Stomach smooth muscle (tissue), 2 donors: ENCODE results near the gene GNAZ.

Experiments
- H3K27ac ChIP-seq: one replicate; pipeline ENCODE4 v1.7.0; 2013; ENCODE audit warnings: mild to moderate bottlenecking, low read length, inconsistent platforms
- H3K27me3 ChIP-seq, 2 donors: one replicate each; pipeline ENCODE4 v1.7.0; 2013; ENCODE audit warnings: low read length in 2 of 2; ENCODE audit not compliant: insufficient read depth in 2 of 2, control insufficient read depth in 1 of 2
- H3K36me3 ChIP-seq, 2 donors: one replicate each; pipeline ENCODE4 v1.7.0; 2013; ENCODE audit warnings: low read length in 2 of 2; ENCODE audit not compliant: control insufficient read depth in 2 of 2, insufficient read depth in 2 of 2
- H3K4me1 ChIP-seq: one replicate; pipeline ENCODE4 v1.7.0; 2013; ENCODE audit warnings: low read length; ENCODE audit not compliant: control insufficient read depth, insufficient read depth
- H3K4me3 ChIP-seq, 2 donors: one replicate each; pipeline ENCODE4 v1.7.0; 2013; ENCODE audit warnings: low read length in 2 of 2
- H3K9ac ChIP-seq, 2 donors: one replicate each; pipeline ENCODE4 v1.7.0; 2013; ENCODE audit warnings: low read length in 2 of 2, mild to moderate bottlenecking in 1 of 2
- H3K9me3 ChIP-seq, 2 donors: one replicate each; pipeline ENCODE4 v1.7.0; 2013; ENCODE audit warnings: low read length in 2 of 2; ENCODE audit not compliant: control insufficient read depth in 2 of 2
- donor health status: healthy.
- donor health status: Pancreatic carcinoma.

Gene GNAZ

DNA sequence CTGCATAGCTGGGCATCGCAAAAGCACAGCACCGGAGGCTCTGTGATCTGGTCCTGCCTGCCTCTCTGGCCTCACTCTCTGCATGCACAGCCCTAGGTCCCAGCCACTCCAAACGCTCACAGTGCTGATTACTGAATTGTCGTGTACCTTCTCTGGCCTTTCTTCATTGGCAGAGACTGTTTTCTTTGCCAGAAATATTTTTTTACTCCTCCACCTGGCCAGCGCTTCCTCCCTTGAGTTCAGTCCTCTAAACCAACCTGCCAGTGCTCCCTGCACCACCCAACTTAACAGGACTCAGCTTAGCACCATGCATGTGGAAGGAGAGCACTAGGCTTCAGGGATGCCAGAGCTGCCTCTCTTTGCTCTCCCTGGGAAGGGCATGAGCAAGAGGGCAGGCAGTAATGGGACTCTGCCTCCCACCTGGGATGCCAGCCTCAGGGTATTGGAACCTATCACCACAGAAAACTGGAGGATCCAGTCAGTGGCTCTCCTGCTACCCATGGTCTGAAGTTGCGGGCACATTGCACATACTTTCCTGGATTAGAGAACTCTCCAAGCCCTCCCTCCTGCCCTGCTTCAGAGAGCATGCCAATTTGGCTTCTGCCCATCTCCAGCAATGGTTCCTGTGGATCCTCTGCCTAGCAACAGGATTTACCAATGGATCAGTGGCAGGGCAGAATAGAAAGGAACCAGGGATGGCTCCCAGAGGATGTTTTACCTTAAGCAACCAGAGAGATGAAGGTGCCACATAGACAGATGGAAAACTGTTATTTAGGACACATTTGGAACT, 37.0 kb upstream of the GNAZ start:
- no peak overlapping the region for H3K4me3 ChIP-seq
- peaks cover 0 to 11% of the 10 kb centered on the region in 2 donors for H3K27me3 ChIP-seq
- no peak overlapping the region for H3K9ac ChIP-seq
- no peak overlapping the region for H3K27ac ChIP-seq
- H3K4me1 ChIP-seq = no peaks in the 10 kb centered on the region
- H3K9me3 ChIP-seq = no peaks in the 10 kb centered on the region
- no peaks in the 10 kb centered on the region for H3K36me3 ChIP-seq

GRCh38 chr22:23034621-23035556, 35.4 kb upstream of the GNAZ start:
- Histone ChIP-seq H3K27me3 (peaks cover 0 to 12% of the 10 kb centered on the region in 2 donors), H3K4me1 (no peaks in the 10 kb centered on the region), H3K36me3 (no peaks in the 10 kb centered on the region), H3K4me3 (no peak overlapping the region), H3K9me3 (no peaks in the 10 kb centered on the region), H3K9ac (no peak overlapping the region), H3K27ac (no peak overlapping the region)

DNA sequence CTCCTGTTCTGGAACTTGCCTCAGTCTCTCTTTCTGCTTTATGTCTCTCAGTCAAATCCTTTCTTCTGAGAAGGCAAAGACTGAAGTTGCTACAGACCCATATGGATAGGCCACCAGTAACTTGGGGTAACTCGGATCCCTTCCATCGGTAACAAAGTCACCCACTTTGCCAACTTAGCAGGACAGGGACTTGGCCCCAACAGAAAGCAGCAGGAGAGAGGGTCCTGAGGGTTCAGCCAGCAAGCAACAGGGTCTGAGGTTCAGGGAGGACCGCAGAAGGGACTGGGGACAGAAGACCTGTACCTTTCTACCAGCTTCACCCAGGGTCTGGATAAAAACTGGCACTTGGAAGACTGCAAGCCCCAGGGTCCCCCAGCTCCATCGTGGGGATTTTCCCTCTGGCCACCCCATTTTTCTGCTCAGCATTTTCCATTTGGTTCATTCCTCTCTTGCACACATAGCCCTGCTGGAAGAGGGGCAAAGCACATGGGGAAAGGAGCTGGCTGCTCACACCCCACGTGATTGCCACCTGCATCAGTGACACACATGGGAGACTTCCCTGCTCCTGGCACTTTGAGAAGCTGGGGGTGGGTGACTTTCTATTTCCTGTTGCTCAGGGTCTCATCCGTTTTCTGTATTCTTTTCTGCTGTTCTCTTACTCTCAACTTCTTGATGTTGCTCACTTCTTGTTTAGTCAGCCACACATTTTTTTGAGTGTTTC, 34.6 kb upstream of the GNAZ start:
- Histone ChIP-seq H3K4me3 (no peak overlapping the region), H3K9ac (no peak overlapping the region), H3K27ac (no peak overlapping the region), H3K9me3 (no peaks in the 10 kb centered on the region), H3K36me3 (no peaks in the 10 kb centered on the region), H3K4me1 (no peaks in the 10 kb centered on the region), H3K27me3 (peaks cover 0 to 12% of the 10 kb centered on the region in 2 donors)

GRCh38 chr22:23036684-23037428, 33.5 kb upstream of the GNAZ start:
- no peak overlapping the region for H3K9ac ChIP-seq
- H3K36me3 ChIP-seq = no peaks in the 10 kb centered on the region
- no peak overlapping the region for H3K27ac ChIP-seq
- no peak overlapping the region for H3K4me3 ChIP-seq
- no peaks in the 10 kb centered on the region for H3K4me1 ChIP-seq
- H3K9me3 ChIP-seq = no peaks in the 10 kb centered on the region
- H3K27me3 ChIP-seq = peaks cover 0 to 12% of the 10 kb centered on the region in 2 donors

DNA sequence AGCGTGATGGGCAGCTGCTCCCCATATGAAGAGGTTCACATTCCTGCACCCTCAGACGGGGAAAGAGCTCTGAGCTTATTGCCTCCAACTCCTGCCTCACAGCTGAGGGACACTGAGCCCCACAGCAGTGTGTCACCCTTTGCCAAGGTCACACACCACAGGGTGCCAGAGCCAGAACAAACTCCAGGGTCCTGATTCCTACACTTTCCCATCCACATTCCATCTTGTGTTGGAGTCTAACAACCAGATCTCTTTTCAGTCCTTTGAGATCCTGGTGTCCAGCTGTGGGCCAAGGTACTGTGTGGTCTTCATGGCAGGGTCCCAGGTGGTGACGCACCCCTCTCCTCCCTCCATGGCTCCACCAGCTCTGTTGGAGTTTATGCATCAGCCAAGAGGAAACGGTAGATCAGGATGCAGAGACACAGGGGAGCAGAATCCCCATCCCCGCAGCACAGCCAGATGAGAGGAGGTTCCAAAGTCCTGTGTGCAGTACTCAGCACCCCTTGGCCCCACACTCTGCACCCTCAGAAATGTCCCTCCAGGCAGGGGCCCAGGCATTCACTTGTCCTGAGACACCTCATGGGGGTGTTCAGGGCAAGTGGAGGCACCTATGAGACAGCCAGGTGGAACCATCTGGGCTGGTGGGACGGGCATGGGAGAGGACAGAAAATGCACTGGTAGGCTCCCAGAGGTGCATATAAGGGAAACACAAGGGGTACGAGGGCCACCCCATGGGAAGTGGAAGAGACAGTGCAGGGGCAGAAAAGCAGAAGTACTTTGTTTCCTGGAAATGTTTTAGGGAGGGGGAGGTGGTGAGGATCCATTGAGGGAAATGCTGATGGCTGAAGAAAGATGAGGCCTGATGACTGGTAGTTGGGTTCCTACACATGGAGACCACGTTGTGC, 32.6 kb upstream of the GNAZ start:
- Histone ChIP-seq H3K9me3 (no peaks in the 10 kb centered on the region), H3K27me3 (peaks cover 0 to 12% of the 10 kb centered on the region in 2 donors), H3K4me1 (no peaks in the 10 kb centered on the region), H3K4me3 (no peak overlapping the region), H3K27ac (no peak overlapping the region), H3K9ac (no peak overlapping the region), H3K36me3 (no peaks in the 10 kb centered on the region)

GRCh38 chr22:23038334-23038642, 32.0 kb upstream of the GNAZ start:
- Histone ChIP-seq H3K27ac (no peak overlapping the region), H3K9ac (no peak overlapping the region), H3K27me3 (peaks cover 0 to 12% of the 10 kb centered on the region in 2 donors), H3K9me3 (no peaks in the 10 kb centered on the region), H3K4me1 (no peaks in the 10 kb centered on the region), H3K4me3 (no peak overlapping the region), H3K36me3 (no peaks in the 10 kb centered on the region)

GRCh38 chr22:23038902-23039301, 31.4 kb upstream of the GNAZ start:
- no peak overlapping the region for H3K9ac ChIP-seq
- H3K4me3 ChIP-seq = no peak overlapping the region
- H3K36me3 ChIP-seq = no peaks in the 10 kb centered on the region
- H3K27me3 ChIP-seq = peaks cover 0 to 12% of the 10 kb centered on the region in 2 donors
- H3K9me3 ChIP-seq = no peaks in the 10 kb centered on the region
- H3K4me1 ChIP-seq = no peaks in the 10 kb centered on the region
- H3K27ac ChIP-seq = no peak overlapping the region

DNA sequence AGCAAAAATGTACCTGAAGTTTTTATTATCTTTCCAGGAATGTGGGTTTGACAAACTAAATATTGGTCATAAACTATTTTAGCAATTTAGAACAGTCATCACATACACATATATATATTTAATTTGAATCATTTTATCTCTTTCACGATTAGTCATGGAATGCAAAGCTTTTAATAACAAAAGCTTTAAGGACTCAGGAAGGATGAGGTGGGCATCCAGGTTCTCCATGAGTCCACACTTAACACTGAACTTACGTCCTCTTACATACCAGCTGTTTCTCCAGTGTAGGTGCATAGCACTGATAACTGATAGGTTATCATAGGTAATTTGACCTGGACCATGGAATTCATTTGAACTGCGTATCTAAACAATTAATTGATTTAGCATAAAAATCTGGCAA, 28.1 kb upstream of the GNAZ start:
- H3K27me3 ChIP-seq = peaks cover 0 to 9% of the 10 kb centered on the region in 2 donors
- no peak overlapping the region for H3K9ac ChIP-seq
- no peak overlapping the region for H3K4me3 ChIP-seq
- H3K27ac ChIP-seq = no peak overlapping the region
- H3K4me1 ChIP-seq = no peaks in the 10 kb centered on the region
- no peaks in the 10 kb centered on the region for H3K36me3 ChIP-seq
- no peaks in the 10 kb centered on the region for H3K9me3 ChIP-seq

DNA sequence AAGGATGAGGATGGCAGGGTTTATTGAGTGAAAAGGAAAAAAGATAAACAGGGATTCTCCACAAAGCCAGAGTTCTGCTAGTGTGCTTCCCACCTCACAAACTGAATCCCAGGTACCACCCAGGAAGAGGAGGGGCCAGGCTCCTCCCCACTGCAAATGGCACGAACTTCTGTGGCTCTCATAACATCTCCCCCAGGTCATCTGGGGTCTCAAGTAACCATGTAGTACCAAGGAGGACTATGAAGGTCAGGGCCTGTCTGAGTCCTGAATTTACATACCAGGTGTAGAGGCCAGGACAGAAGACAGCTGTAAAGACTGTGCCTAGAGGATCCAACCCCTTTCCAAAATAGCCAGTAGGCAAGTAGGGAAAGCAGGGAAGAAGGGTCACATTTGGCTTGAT, 25.7 kb upstream of the GNAZ start:
- Histone ChIP-seq H3K27me3 (peaks cover 0 to 2% of the 10 kb centered on the region in 2 donors), H3K27ac (no peak overlapping the region), H3K9ac (no peak overlapping the region), H3K4me3 (no peak overlapping the region), H3K36me3 (no peaks in the 10 kb centered on the region), H3K9me3 (peaks cover 0 to 3% of the 10 kb centered on the region in 2 donors), H3K4me1 (no peaks in the 10 kb centered on the region)
